ENCODE measurements around the gene THAP9.

The THAP9 gene

DNA sequence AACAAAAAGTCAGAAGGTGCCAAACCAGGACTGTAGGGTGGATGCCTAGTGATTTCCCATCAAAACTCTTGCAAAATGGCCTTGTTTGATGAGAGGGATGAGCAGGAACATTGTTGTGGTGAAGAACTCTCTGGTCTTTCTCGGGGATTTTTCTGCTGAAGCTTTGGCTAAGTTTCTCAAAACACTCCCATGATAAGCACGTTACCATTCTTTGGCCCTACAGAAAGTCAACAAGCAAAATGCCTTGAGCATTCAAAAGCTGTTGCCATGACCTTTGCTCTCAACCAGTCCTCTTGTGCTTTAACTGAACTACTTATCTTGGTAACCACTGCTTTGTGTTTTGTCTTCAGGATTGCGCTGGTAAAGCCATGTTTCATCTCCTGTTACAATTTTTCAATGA lies 6.6 kb upstream of the THAP9 start:
- Histone ChIP-seq H3K36me3 (ENCODE audit: control insufficient read depth in 1 of 2, insufficient read depth in 2 of 2, low read length in 2 of 2) (peaks cover 17 to 19% of the 10 kb centered on the region in 2 donors), H3K27ac (ENCODE audit: low read depth, low read length) (no peak overlapping the region), H3K4me1 (ENCODE audit: control insufficient read depth in 1 of 2, insufficient read depth in 2 of 2, low read length in 2 of 2) (peaks cover 34 to 37% of the 10 kb centered on the region in 2 donors)

DNA sequence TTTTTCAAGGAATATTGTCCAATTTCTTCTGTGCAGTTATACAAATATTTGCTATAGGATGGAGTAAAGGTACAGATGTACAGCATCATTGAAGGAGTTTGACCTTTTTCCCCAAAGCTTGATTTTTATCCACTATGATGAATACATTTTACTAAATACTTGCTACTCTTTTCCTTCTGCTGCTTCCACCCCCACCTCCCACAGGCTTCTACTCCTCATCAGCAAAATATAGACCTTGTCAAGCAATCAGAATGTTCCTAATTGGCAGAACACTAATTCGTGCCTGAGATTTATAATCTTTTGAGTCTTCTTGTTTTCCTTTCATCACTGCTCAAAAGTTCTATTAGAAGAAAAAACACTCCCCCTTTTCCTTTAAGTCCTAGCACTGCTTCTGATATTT lies 3.8 kb upstream of the THAP9 start:
- Histone ChIP-seq H3K9ac (ENCODE audit: low read depth in 1 of 2, low read length in 2 of 2) (no peak overlapping the region), H3K9me3 (ENCODE audit: control insufficient read depth in 1 of 2, low read length in 2 of 2) (no peaks in the 10 kb centered on the region), H3K4me3 (ENCODE audit: low read depth in 1 of 2, low read length in 2 of 2) (no peak overlapping the region), H3K4me1 (ENCODE audit: control insufficient read depth in 1 of 2, insufficient read depth in 2 of 2, low read length in 2 of 2) (peaks cover 35 to 36% of the 10 kb centered on the region in 2 donors), H3K27me3 (ENCODE audit: control insufficient read depth in 1 of 2, insufficient read depth in 2 of 2, low read length in 2 of 2) (no peaks in the 10 kb centered on the region), H3K36me3 (ENCODE audit: control insufficient read depth in 1 of 2, insufficient read depth in 2 of 2, low read length in 2 of 2) (peaks cover 17 to 19% of the 10 kb centered on the region in 2 donors), H3K27ac (ENCODE audit: low read depth, low read length) (no peak overlapping the region)

More for the DNA sequence above, 6.6 kb upstream of the THAP9 start:
- Histone ChIP-seq H3K27me3 (ENCODE audit: control insufficient read depth in 1 of 2, insufficient read depth in 2 of 2, low read length in 2 of 2) (no peaks in the 10 kb centered on the region), H3K9me3 (ENCODE audit: control insufficient read depth in 1 of 2, low read length in 2 of 2) (no peaks in the 10 kb centered on the region), H3K4me3 (ENCODE audit: low read depth in 1 of 2, low read length in 2 of 2) (no peak overlapping the region), H3K9ac (ENCODE audit: low read depth in 1 of 2, low read length in 2 of 2) (no peak overlapping the region)

DNA sequence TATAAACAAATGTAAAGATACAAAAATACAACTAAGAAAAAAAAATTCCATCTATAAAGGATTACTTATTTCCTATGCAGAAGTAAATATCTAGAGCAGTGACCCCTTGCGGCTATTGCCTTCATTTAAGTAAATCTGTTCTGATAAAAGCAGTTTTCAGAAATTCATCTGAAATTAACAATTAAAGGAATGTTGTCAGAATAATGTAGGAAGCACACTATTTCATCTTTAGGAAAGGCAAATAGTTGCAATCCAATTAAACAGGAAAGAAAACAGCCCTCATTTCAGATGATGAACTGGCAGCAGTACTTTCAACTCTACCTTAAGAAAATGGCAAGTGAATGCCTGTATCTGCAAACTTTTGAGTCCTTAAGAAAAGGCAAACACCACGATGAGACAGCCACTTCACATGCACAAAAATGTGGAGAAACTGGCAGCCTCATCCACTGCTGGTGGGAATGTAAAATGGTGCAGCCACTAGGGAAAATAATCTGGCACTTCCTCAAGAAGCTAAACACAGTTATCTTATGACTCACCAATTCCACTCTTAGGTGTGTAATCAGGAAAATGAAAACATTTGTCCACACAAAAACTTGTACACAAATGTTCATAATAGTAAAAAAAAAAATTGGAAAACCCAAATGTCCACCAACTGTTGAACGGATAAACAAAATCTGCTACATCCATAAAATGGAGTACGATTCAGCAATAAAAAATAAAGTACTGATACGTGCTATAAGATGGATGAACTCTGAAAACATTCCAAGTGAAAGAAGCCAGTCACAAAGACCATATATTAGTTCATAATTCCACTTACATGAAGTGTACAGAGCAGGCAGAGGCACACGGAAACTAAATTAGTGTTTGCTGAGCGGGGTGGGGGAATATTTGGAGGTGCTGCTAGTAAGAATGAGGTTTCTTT lies 2.0 kb upstream of the THAP9 start:
- Histone ChIP-seq H3K27me3 (ENCODE audit: control insufficient read depth in 1 of 2, insufficient read depth in 2 of 2, low read length in 2 of 2) (no peaks in the 10 kb centered on the region), H3K9me3 (ENCODE audit: control insufficient read depth in 1 of 2, low read length in 2 of 2) (no peaks in the 10 kb centered on the region), H3K4me3 (ENCODE audit: low read depth in 1 of 2, low read length in 2 of 2) (peak overlapping the region; percentile 94 to 98), H3K4me1 (ENCODE audit: control insufficient read depth in 1 of 2, insufficient read depth in 2 of 2, low read length in 2 of 2) (peaks cover 27 to 31% of the 10 kb centered on the region in 2 donors), H3K27ac (ENCODE audit: low read depth, low read length) (peak overlapping the region; percentile 100), H3K36me3 (ENCODE audit: control insufficient read depth in 1 of 2, insufficient read depth in 2 of 2, low read length in 2 of 2) (peaks cover 13 to 17% of the 10 kb centered on the region in 2 donors), H3K9ac (ENCODE audit: low read depth in 1 of 2, low read length in 2 of 2) (peak overlapping the region; percentile 99 to 100)

DNA sequence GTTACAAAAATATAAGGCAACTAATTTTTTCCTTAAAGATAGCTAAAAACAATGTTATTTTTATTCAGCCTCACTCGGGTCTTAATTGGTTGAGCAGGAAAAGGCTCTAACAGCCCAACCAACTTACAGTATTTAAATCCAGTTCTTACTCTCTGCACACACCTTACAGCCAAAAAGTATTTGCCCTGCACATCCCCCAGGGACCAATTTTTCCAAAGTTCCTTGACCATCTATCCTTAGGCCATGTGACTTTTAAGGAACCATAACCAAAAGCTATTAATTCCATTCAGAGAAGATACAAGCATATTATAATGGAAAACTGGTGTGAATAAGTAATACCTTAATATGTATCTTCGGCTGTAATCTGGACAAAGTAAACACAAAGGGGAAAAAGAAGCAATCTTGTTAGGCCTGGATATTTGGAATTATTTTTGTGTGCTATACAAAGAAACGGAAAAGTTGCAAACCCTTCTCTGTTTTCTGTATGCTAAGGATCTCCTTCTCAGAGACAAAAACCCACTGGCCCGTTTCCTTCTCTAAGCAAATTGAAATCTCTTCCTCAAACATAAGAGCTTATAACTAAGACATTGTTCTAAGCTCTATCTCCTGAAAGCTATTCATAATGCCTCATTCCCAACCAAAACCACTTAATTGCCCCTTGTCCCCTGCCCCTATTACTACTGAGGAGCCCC lies 1.0 kb upstream of the THAP9 start:
- H3K27me3 ChIP-seq (ENCODE audit: control insufficient read depth in 1 of 2, insufficient read depth in 2 of 2, low read length in 2 of 2): no peaks in the 10 kb centered on the region
- H3K36me3 ChIP-seq (ENCODE audit: control insufficient read depth in 1 of 2, insufficient read depth in 2 of 2, low read length in 2 of 2): peaks cover 6 to 10% of the 10 kb centered on the region in 2 donors
- peak overlapping the region; percentile 99 to 100 for H3K9ac ChIP-seq (ENCODE audit: low read depth in 1 of 2, low read length in 2 of 2)
- no peaks in the 10 kb centered on the region for H3K9me3 ChIP-seq (ENCODE audit: control insufficient read depth in 1 of 2, low read length in 2 of 2)
- peaks cover 23 to 27% of the 10 kb centered on the region in 2 donors for H3K4me1 ChIP-seq (ENCODE audit: control insufficient read depth in 1 of 2, insufficient read depth in 2 of 2, low read length in 2 of 2)
- H3K4me3 ChIP-seq (ENCODE audit: low read depth in 1 of 2, low read length in 2 of 2): peak overlapping the region; percentile 94 to 98
- H3K27ac ChIP-seq (ENCODE audit: low read depth, low read length): peak overlapping the region; percentile 100

DNA sequence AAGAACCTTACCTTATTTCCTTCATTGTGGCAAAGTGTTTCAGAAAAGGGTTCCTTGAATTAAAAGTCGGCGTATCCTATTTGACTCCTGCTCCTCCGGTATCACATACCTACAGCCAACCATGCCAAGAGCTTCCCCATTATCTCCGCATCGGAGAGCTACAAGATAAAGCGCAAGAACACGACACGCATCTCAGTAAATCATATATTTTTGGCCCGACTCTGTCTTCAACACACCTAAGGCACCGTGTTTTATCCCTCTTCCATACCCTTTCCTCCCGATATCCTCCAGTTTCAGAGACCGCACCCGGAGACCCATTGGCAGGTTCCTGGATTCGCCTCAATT lies 497 bp upstream of the THAP9 start:
- peak overlapping the region; percentile 99 to 100 for H3K9ac ChIP-seq (ENCODE audit: low read depth in 1 of 2, low read length in 2 of 2)
- H3K36me3 ChIP-seq (ENCODE audit: control insufficient read depth in 1 of 2, insufficient read depth in 2 of 2, low read length in 2 of 2): peaks cover 5 to 6% of the 10 kb centered on the region in 2 donors
- peak overlapping the region; percentile 94 to 98 for H3K4me3 ChIP-seq (ENCODE audit: low read depth in 1 of 2, low read length in 2 of 2)
- peaks cover 22 to 27% of the 10 kb centered on the region in 2 donors for H3K4me1 ChIP-seq (ENCODE audit: control insufficient read depth in 1 of 2, insufficient read depth in 2 of 2, low read length in 2 of 2)
- H3K27ac ChIP-seq (ENCODE audit: low read depth, low read length): peak overlapping the region; percentile 100
- H3K27me3 ChIP-seq (ENCODE audit: control insufficient read depth in 1 of 2, insufficient read depth in 2 of 2, low read length in 2 of 2): no peaks in the 10 kb centered on the region
- H3K9me3 ChIP-seq (ENCODE audit: control insufficient read depth in 1 of 2, low read length in 2 of 2): no peaks in the 10 kb centered on the region

DNA sequence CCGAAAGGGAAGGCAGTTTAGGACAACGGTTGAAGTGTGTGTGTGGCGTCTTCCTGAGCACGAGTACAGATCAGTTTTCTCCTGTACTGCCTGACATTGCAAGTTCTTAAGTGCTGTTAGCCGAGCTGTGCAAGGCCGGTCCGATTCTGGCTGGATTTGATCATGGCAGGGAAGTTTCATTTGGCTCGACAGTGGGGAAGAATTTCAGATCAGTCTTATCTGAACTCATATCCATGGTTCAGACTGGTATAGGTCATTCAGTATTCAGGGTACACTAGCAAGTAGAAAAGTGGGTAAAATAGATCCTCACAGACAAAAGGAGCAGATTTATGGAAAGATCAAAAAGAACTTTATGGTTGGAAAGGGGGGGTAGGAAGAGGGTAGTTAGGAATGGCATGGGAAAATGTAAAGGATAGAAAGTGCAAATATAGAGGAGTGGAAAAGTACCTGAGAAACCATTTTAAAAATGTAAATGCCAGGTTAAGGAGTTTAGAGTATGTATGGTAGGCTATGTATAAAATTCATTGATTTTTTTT lies 716 bp downstream of the THAP9 start:
- H3K9ac ChIP-seq (ENCODE audit: low read depth in 1 of 2, low read length in 2 of 2): peak overlapping the region; percentile 85 to 100
- H3K27ac ChIP-seq (ENCODE audit: low read depth, low read length): peak overlapping the region; percentile 100
- no peaks in the 10 kb centered on the region for H3K27me3 ChIP-seq (ENCODE audit: control insufficient read depth in 1 of 2, insufficient read depth in 2 of 2, low read length in 2 of 2)
- peaks cover 6 to 10% of the 10 kb centered on the region in 2 donors for H3K36me3 ChIP-seq (ENCODE audit: control insufficient read depth in 1 of 2, insufficient read depth in 2 of 2, low read length in 2 of 2)
- peaks cover 22 to 27% of the 10 kb centered on the region in 2 donors for H3K4me1 ChIP-seq (ENCODE audit: control insufficient read depth in 1 of 2, insufficient read depth in 2 of 2, low read length in 2 of 2)
- H3K9me3 ChIP-seq (ENCODE audit: control insufficient read depth in 1 of 2, low read length in 2 of 2): no peaks in the 10 kb centered on the region
- H3K4me3 ChIP-seq (ENCODE audit: low read depth in 1 of 2, low read length in 2 of 2): peak overlapping the region; percentile 94 to 98

DNA sequence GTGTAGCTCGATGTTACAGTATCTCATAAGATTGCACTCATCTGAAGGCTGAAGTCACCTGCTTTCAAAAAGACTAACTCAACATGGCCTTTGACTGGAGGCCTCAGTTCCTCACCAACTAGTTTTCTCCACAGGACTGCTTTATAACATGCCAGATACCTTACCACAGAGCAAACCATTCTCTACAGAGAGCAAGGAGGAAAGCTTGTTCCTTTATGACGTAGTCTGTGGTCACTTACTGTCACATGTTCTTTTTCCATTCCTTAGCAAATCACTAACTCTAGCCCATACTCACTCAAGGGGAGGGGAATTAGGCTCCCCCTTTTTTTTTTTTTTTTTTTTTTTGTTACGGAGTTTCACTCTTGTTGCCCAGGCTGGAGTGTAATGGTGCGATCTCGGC lies 3.2 kb downstream of the THAP9 start:
- no peak overlapping the region for H3K27ac ChIP-seq (ENCODE audit: low read depth, low read length)
- H3K9me3 ChIP-seq (ENCODE audit: control insufficient read depth in 1 of 2, low read length in 2 of 2): no peaks in the 10 kb centered on the region
- no peak overlapping the region for H3K9ac ChIP-seq (ENCODE audit: low read depth in 1 of 2, low read length in 2 of 2)
- peaks cover 0 to 6% of the 10 kb centered on the region in 2 donors for H3K36me3 ChIP-seq (ENCODE audit: control insufficient read depth in 1 of 2, insufficient read depth in 2 of 2, low read length in 2 of 2)
- peaks cover 7 to 12% of the 10 kb centered on the region in 2 donors for H3K4me1 ChIP-seq (ENCODE audit: control insufficient read depth in 1 of 2, insufficient read depth in 2 of 2, low read length in 2 of 2)
- H3K27me3 ChIP-seq (ENCODE audit: control insufficient read depth in 1 of 2, insufficient read depth in 2 of 2, low read length in 2 of 2): no peaks in the 10 kb centered on the region
- no peak overlapping the region for H3K4me3 ChIP-seq (ENCODE audit: low read depth in 1 of 2, low read length in 2 of 2)

DNA sequence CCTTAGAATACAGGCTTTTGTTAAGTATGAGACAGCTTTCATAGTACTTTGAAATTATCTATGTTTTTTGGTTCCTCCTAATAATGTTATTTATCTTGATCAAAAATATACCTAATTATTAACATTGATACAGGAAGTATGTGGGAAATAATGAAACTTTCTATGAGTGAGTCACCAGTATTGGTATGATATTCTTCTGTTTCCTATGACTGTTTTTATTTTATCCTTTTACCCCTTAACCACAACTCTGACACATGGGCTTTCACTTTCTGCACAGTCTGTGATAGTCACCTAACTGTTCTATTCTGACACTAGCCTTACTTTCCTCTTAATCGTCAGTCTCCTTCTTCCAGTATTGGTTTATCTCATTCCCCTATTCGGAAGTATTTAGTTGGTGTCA lies 4.7 kb downstream of the THAP9 start:
- Histone ChIP-seq H3K9me3 (ENCODE audit: control insufficient read depth in 1 of 2, low read length in 2 of 2) (no peaks in the 10 kb centered on the region), H3K27ac (ENCODE audit: low read depth, low read length) (no peak overlapping the region), H3K4me3 (ENCODE audit: low read depth in 1 of 2, low read length in 2 of 2) (no peak overlapping the region), H3K4me1 (ENCODE audit: control insufficient read depth in 1 of 2, insufficient read depth in 2 of 2, low read length in 2 of 2) (peaks cover 4% of the 10 kb centered on the region in 2 donors), H3K27me3 (ENCODE audit: control insufficient read depth in 1 of 2, insufficient read depth in 2 of 2, low read length in 2 of 2) (no peaks in the 10 kb centered on the region), H3K36me3 (ENCODE audit: control insufficient read depth in 1 of 2, insufficient read depth in 2 of 2, low read length in 2 of 2) (peaks cover 0 to 6% of the 10 kb centered on the region in 2 donors), H3K9ac (ENCODE audit: low read depth in 1 of 2, low read length in 2 of 2) (no peak overlapping the region)

DNA sequence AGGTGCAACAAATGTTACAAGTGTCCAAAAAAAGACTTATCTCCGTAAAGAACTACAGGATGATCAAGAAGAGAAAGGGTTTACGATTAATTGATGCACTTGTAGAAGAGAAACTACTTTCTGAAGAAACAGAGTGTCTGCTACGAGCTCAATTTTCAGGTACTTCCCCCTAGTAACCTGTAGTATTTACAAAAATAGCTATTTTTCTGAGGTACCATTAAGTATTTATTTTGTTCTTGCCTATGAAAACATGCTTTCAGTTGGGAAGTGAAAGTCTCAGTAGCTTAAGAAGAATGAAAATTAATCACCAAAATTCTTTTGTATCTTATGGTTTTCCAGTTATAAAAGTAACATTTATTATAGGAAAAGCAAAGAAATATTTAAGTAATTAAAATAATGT lies 5.9 kb downstream of the THAP9 start:
- Histone ChIP-seq H3K4me1 (ENCODE audit: control insufficient read depth in 1 of 2, insufficient read depth in 2 of 2, low read length in 2 of 2) (peaks cover 4% of the 10 kb centered on the region in 2 donors), H3K4me3 (ENCODE audit: low read depth in 1 of 2, low read length in 2 of 2) (no peak overlapping the region), H3K36me3 (ENCODE audit: control insufficient read depth in 1 of 2, insufficient read depth in 2 of 2, low read length in 2 of 2) (peaks cover 0 to 6% of the 10 kb centered on the region in 2 donors), H3K27ac (ENCODE audit: low read depth, low read length) (no peak overlapping the region), H3K27me3 (ENCODE audit: control insufficient read depth in 1 of 2, insufficient read depth in 2 of 2, low read length in 2 of 2) (no peaks in the 10 kb centered on the region), H3K9ac (ENCODE audit: low read depth in 1 of 2, low read length in 2 of 2) (no peak overlapping the region), H3K9me3 (ENCODE audit: control insufficient read depth in 1 of 2, low read length in 2 of 2) (no peaks in the 10 kb centered on the region)

DNA sequence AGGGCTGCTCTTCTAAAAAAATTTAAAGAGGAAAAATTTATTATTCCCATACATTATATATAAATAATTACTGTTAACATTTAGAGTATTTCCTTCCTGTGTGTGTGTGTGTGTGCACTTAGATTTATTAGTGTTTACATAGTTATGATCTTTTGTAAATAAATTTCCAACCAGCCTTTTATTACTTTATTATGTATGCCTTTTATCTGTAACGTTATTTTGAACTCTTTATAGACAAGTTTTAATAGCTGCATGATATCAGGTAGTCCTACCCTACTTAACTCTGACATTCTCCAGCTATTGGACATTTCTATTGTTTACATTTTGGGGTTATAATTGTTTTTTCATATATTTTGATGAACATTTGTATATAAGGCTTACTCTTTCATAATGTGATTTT lies 8.8 kb downstream of the THAP9 start:
- no peak overlapping the region for H3K4me3 ChIP-seq (ENCODE audit: low read depth in 1 of 2, low read length in 2 of 2)

More for the DNA sequence above, 8.8 kb downstream of the THAP9 start:
- Histone ChIP-seq H3K27ac (ENCODE audit: low read depth, low read length) (no peak overlapping the region), H3K4me1 (ENCODE audit: control insufficient read depth in 1 of 2, insufficient read depth in 2 of 2, low read length in 2 of 2) (no peaks in the 10 kb centered on the region), H3K9ac (ENCODE audit: low read depth in 1 of 2, low read length in 2 of 2) (no peak overlapping the region), H3K27me3 (ENCODE audit: control insufficient read depth in 1 of 2, insufficient read depth in 2 of 2, low read length in 2 of 2) (no peaks in the 10 kb centered on the region), H3K36me3 (ENCODE audit: control insufficient read depth in 1 of 2, insufficient read depth in 2 of 2, low read length in 2 of 2) (peaks cover 0 to 6% of the 10 kb centered on the region in 2 donors), H3K9me3 (ENCODE audit: control insufficient read depth in 1 of 2, low read length in 2 of 2) (no peaks in the 10 kb centered on the region)
